Measurements from ENCODE around the gene MAPKAPK3. TPM values are rescaled to one million over a fixed set of nuclear protein-coding genes. Genes with fewer than 3 reads are reported as not detected.

The MAPKAPK3 gene
- total RNA-seq, 1 donor from 2014 or later = 430 TPM

- DNase-seq (no peak), ATAC-seq (ENCODE audit: poor library complexity) (no peak)
- intact Hi-C loops (cut with DNase I) = no loop called here
Measured at GRCh38 chr3:50585919-50586762, 30.8 kb upstream of the MAPKAPK3 start.

GRCh38 chr3:50586763-50587070 is 30.2 kb upstream of the MAPKAPK3 start:
- DNase-seq = no peak
- intact Hi-C loops (cut with DNase I) = no loop called here
- no peak for ATAC-seq (ENCODE audit: poor library complexity)

- DNase-seq (no peak), ATAC-seq (ENCODE audit: poor library complexity) (peak; percentile 23)
- intact Hi-C loops (cut with DNase I) = no loop called here
Measured at GRCh38 chr3:50587373-50587772, 29.6 kb upstream of the MAPKAPK3 start.

- DNase-seq (no peak), ATAC-seq (ENCODE audit: poor library complexity) (no peak)
- intact Hi-C loops (cut with DNase I) = no loop called here
Measured at GRCh38 chr3:50587806-50588758, 28.9 kb upstream of the MAPKAPK3 start.

GRCh38 chr3:50588759-50589433 is 28.1 kb upstream of the MAPKAPK3 start:
- ATAC-seq (ENCODE audit: poor library complexity) = no peak
- no peak for DNase-seq
- intact Hi-C loops (cut with DNase I) = no loop called here

GRCh38 chr3:50591196-50591741 is 25.7 kb upstream of the MAPKAPK3 start:
- intact Hi-C loops (cut with DNase I) = no loop called here
- DNase-seq (no peak), ATAC-seq (ENCODE audit: poor library complexity) (no peak)

GRCh38 chr3:50592568-50592967 is 24.4 kb upstream of the MAPKAPK3 start:
- intact Hi-C loops (cut with DNase I) = no loop called here
- ATAC-seq (ENCODE audit: poor library complexity) (peak; percentile 44), DNase-seq (peak; percentile 61)

GRCh38 chr3:50594253-50594785 is 22.6 kb upstream of the MAPKAPK3 start:
- intact Hi-C loops (cut with DNase I) = no loop called here
- no peak for DNase-seq
- ATAC-seq (ENCODE audit: poor library complexity) = no peak

- no peak for ATAC-seq (ENCODE audit: poor library complexity)
- intact Hi-C loops (cut with DNase I) = no loop called here
- DNase-seq = no peak
Measured at GRCh38 chr3:50599115-50599715, 17.7 kb upstream of the MAPKAPK3 start.

GRCh38 chr3:50599716-50600118 is 17.2 kb upstream of the MAPKAPK3 start:
- intact Hi-C loops (cut with DNase I) = no loop called here
- peak; percentile 1 for ATAC-seq (ENCODE audit: poor library complexity)

GRCh38 chr3:50600141-50600753 is 16.7 kb upstream of the MAPKAPK3 start:
- DNase-seq (no peak), ATAC-seq (ENCODE audit: poor library complexity) (no peak)
- intact Hi-C loops (cut with DNase I) = no loop called here

More at GRCh38 chr3:50599716-50600118, 17.2 kb upstream of the MAPKAPK3 start:
- no peak for DNase-seq

GRCh38 chr3:50600841-50601591 is 15.9 kb upstream of the MAPKAPK3 start:
- ATAC-seq (ENCODE audit: poor library complexity) = peak; percentile 81
- intact Hi-C loops (cut with DNase I) = no loop called here

GRCh38 chr3:50602595-50603191 is 14.3 kb upstream of the MAPKAPK3 start:
- ATAC-seq (ENCODE audit: poor library complexity) (no peak), DNase-seq (no peak)
- intact Hi-C loops (cut with DNase I) = no loop called here

More at GRCh38 chr3:50600841-50601591, 15.9 kb upstream of the MAPKAPK3 start:
- peak; percentile 98 for DNase-seq

GRCh38 chr3:50603261-50604109 is 13.5 kb upstream of the MAPKAPK3 start:
- DNase-seq = no peak

GRCh38 chr3:50604110-50604621 is 12.8 kb upstream of the MAPKAPK3 start:
- intact Hi-C loops (cut with DNase I) = no loop called here
- ATAC-seq (ENCODE audit: poor library complexity) = no peak
- DNase-seq = no peak

More at GRCh38 chr3:50603261-50604109, 13.5 kb upstream of the MAPKAPK3 start:
- intact Hi-C loops (cut with DNase I) = no loop called here
- no peak for ATAC-seq (ENCODE audit: poor library complexity)
